Measurements from ENCODE around the gene TCERG1.

The TCERG1 gene

DNA sequence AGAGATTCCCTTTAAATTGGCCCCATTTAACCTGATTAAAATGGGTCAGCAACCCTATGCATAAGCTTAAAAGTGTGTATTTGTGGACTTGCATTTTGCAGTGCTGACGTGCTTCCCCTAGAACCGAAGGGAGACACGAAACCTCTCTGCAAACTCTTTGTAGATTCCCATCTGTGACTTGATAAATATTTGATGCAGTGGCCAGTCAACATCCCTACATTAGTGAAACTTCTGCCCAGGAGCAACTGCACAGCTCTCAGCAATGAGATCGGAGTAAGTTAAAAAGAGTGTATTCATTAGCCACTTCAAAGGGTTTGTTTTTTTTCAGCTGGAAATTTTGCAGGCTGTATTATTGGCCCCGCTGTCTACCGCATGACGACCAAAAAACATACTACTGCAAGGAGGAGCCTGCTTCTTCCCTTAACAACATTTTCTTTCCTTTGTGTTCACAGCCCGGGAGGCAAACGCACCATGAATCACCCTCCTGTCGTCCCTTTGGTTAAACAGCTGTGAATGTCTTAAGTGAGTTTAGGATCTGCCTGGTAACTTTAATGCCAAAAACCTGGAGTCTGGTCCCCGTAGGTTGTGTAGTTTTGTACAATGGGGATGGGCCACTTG is 38.0 kb upstream of the TCERG1 start:
- H3K4me3 ChIP-seq = no peak overlapping the region
- TF ChIP-seq, protein P1, sequence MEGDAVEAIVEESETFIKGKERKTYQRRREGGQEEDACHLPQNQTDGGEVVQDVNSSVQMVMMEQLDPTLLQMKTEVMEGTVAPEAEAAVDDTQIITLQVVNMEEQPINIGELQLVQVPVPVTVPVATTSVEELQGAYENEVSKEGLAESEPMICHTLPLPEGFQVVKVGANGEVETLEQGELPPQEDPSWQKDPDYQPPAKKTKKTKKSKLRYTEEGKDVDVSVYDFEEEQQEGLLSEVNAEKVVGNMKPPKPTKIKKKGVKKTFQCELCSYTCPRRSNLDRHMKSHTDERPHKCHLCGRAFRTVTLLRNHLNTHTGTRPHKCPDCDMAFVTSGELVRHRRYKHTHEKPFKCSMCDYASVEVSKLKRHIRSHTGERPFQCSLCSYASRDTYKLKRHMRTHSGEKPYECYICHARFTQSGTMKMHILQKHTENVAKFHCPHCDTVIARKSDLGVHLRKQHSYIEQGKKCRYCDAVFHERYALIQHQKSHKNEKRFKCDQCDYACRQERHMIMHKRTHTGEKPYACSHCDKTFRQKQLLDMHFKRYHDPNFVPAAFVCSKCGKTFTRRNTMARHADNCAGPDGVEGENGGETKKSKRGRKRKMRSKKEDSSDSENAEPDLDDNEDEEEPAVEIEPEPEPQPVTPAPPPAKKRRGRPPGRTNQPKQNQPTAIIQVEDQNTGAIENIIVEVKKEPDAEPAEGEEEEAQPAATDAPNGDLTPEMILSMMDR (IDR thresholded peaks at IDR 0.05) = no peak
- no peak overlapping the region for H3K27ac ChIP-seq
- no peak for DNase-seq (ENCODE audit: low spot score)

DNA sequence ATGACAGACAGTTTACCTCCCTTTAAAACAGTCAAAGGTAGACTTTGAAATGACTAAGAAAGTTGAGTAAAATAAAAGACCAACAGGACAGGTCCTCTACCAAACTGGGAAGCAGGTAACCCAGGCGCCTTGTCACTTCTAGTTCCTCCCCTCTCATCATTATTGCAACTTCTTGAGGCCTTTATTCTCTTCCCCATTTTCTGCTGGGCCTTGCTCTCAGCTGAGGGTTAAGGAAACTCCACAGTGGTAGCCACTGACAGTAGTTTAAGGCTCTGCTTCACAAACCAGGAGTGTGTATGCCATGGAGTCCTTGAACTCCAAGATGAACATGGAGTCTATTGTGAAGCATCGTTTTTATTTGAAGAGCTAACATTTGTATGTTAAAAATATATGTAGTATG is 36.9 kb upstream of the TCERG1 start:
- TF ChIP-seq, protein P1 (IDR thresholded peaks at IDR 0.05) = no peak
- DNase-seq (ENCODE audit: low spot score) = no peak
- Histone ChIP-seq H3K27ac (no peak overlapping the region), H3K4me3 (no peak overlapping the region)

DNA sequence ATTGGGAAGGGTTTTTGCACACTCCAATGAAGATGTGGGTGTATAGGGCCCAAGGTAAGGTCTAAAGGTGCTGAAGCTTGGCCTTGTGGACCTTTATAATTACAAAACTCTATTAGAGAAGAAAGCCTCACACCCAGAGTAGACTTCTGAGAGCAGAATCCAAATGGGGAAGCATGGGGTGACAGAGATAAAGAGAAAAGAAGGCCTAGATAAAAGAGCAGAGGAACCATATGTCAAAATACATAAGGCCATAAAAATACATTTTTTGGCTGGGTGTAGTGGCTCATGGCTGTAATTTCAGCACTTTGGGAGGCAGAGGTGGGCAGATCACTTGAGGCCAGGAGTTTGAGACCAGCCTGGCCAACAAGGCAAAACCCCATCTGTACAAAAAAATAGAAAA is 27.4 kb upstream of the TCERG1 start:
- Histone ChIP-seq H3K27ac (no peak overlapping the region), H3K4me3 (no peak overlapping the region)
- DNase-seq (ENCODE audit: low spot score) = no peak
- TF ChIP-seq, protein P1 (IDR thresholded peaks at IDR 0.05) = no peak

DNA sequence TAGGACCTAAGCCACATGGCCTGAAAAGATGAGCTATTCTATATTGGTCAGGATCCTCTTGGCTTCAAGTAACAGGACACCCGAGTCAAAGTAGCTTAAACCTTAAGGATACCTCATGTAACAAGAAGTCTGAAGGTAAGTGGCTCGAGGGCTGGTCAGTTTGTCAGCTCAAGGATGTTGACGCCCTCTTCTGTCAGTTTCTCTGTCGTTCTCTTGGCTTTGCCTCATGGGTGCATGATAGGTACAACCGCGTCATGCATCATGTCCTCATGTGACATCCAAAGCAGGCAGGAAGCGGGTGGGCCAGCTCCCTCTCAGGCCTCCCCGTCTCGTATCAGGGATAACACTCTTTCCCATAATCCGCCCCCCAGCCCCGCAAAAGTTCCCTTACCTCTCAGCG is 22.1 kb upstream of the TCERG1 start:
- H3K4me3 ChIP-seq = no peak overlapping the region
- DNase-seq (ENCODE audit: low spot score) = no peak
- no peak overlapping the region for H3K27ac ChIP-seq
- TF ChIP-seq, protein P1 (IDR thresholded peaks at IDR 0.05) = no peak

DNA sequence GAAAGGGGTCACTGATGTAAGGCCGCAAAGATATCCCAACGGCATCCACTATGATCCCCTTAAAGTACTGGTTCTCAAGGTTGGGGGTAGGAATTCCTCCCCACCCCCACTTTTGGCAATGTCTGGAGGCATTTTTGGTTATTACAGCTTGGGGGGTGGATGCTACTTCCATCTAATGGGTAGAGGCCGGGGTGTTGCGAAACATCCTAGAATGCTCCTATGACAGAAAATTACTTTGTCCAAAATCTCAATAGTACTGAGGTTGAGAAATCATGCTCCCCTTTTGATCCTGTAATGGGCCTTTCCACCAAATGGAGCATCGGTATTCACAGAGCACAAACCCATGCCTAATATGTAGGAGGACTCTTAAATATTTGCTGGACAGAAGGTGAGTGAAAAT is 20.8 kb upstream of the TCERG1 start:
- no peak for DNase-seq (ENCODE audit: low spot score)
- Histone ChIP-seq H3K27ac (no peak overlapping the region), H3K4me3 (no peak overlapping the region)
- TF ChIP-seq, protein P1 (IDR thresholded peaks at IDR 0.05) = no peak

DNA sequence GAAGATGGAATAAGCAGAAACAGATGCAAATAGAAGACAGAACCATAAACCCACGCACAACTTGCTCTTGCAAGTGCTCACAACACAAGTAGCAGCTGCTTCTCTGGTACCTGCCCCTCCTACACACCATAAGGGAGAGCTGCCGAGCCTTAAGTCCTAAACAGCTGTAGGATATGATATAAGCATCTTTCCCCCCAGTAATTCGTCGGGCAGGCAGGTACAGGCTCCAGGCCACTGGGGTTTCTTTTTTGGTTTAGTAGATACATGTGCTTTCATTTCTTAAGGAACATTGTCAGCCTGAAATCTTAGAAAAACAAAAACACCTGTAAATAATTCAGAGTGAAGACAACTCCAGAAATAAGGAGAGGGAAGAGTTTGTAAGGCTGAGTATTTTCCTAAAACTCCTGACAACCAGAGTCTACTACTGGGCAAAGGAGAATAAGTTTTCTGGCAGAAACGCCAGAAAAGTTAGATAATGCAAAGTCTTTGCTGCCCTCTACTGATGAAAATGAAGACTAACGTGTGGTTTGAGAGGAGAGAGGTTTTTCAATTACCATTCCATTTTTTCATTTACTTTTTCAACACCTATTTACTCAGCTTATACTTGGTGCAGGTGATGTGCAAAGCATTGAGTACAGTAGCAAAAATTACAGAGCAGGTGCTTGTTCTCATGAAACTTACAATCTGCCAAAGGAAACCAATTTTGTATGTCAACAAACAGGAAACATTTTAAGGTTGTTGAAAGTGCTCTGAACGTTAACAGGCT is 20.1 kb upstream of the TCERG1 start:
- DNase-seq (ENCODE audit: low spot score) = no peak
- no peak overlapping the region for H3K27ac ChIP-seq
- no peak overlapping the region for H3K4me3 ChIP-seq
- TF ChIP-seq, protein P1 (IDR thresholded peaks at IDR 0.05) = peak; percentile 53

DNA sequence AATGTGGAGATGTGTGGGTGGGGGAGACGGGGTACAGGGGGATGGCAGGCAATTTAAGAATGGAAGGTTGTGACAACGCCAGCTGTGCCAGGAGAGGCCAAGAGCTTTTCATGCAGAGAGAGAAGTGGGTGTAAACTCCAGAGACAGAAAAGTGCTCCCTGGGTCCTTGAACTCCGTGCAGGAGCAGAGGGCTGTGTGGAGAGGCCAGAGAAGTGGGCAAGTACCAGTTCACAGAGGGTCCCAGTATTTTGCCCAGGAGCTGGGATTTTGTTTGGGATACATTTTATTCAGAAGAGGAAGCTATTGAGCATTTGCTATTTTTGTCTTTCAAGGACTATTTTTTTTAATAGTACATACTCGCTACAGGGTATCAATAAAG is 19.5 kb upstream of the TCERG1 start:
- Histone ChIP-seq H3K4me3 (no peak overlapping the region), H3K27ac (no peak overlapping the region)
- no peak for DNase-seq (ENCODE audit: low spot score)
- TF ChIP-seq, protein P1 (IDR thresholded peaks at IDR 0.05) = no peak

Data from coronary artery (tissue), 2 donors.